ENCODE results near the gene RAB9B.

Gene RAB9B

DNA sequence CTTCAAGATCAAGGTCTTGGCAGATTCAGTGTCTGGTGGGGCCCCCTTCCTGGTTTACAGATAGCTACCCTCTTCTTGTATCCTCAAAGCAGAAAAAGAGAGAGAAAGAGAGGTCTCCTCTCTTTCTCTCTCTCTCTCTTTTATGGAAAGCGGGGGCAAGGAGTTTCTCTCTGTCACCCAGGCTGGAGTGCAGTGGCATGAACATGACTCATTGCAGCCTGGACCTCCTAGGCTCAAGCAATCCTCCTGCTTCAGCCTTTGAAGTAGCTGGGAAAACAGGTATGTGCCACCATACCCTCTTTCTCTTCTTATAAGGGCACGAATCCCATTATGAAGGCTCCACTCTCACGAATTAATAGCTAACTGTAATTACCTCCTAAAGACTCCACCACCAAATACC lies 20.2 kb downstream of the RAB9B start:
- Histone ChIP-seq H3K4me3 (ENCODE audit: low read depth, low read length) (no peak overlapping the region), H3K27ac (ENCODE audit: low read depth, low read length) (no peak overlapping the region), H3K36me3 (ENCODE audit: control insufficient read depth, insufficient read depth, low read length) (no peaks in the 10 kb centered on the region), H3K4me1 (ENCODE audit: control insufficient read depth, insufficient read depth, low read length) (peaks cover 15% of the 10 kb centered on the region; the same call in 1 of the 2 replicates), H3K9me3 (ENCODE audit: control insufficient read depth, insufficient read depth, low read depth, low read length) (no peaks in the 10 kb centered on the region), H3K27me3 (ENCODE audit: control insufficient read depth, insufficient read depth, low read length) (peaks cover 18% of the 10 kb centered on the region; the same call in 1 of the 2 replicates), H3K9ac (ENCODE audit: low read length) (no peak overlapping the region)

DNA sequence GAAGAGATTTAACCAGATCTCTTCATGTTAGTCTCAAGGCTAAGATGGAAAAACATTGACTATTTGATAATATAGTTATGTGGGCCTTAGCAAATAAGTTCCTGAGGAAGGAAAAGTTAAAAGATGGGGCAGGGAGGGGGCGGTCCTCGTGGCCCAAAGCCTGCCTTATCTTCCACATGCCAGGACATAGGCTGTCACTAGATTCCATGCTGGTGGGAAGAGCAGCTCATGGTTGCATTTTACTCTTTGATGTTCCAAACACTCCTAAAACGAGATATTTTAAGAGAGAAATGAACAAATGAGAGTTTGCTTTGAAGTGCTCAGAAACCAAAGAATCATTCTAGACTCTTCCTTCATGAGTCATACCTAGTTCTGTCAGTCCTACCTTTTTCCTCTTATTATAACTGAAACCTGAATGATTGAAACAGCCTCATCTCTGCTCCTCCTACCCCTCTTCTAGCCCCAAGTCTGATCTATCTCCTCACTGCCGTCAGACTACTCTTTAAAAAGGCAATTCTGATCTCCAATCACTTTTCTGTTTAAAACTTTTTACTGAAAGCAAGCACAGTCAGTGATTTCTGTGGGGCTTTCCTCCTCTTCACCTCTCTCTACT lies 25.1 kb downstream of the RAB9B start:
- peaks cover 11% of the 10 kb centered on the region; the same call in 1 of the 2 replicates for H3K4me1 ChIP-seq (ENCODE audit: control insufficient read depth, insufficient read depth, low read length)
- H3K9ac ChIP-seq (ENCODE audit: low read length) = no peak overlapping the region
- no peaks in the 10 kb centered on the region for H3K36me3 ChIP-seq (ENCODE audit: control insufficient read depth, insufficient read depth, low read length)
- H3K27ac ChIP-seq (ENCODE audit: low read depth, low read length) = no peak overlapping the region
- H3K4me3 ChIP-seq (ENCODE audit: low read depth, low read length) = no peak overlapping the region
- peaks cover 29% of the 10 kb centered on the region; the same call in 1 of the 2 replicates for H3K27me3 ChIP-seq (ENCODE audit: control insufficient read depth, insufficient read depth, low read length)
- H3K9me3 ChIP-seq (ENCODE audit: control insufficient read depth, insufficient read depth, low read depth, low read length) = no peaks in the 10 kb centered on the region

DNA sequence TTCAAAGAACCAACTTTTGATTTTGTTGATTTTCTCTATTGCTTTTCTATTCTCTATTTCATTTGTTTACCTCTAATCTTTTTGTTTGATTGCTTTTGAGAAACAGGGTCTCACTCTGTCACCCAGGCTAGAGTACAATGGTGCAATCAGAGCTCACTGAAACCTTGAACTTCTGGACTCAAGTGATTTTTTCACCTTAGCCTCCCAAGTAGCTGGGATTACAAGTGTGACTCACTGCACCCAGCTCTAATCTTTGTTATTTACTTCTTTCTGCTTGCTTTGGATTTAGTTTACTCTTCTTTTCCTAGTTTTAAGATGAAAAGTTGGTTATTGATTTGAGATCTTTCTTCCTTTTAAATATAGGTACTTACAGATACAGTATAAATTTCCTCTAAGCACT lies 26.2 kb downstream of the RAB9B start:
- no peak overlapping the region for H3K27ac ChIP-seq (ENCODE audit: low read depth, low read length)
- peaks cover 29% of the 10 kb centered on the region; the same call in 1 of the 2 replicates for H3K27me3 ChIP-seq (ENCODE audit: control insufficient read depth, insufficient read depth, low read length)

GRCh38 chrX:103800318-103800717 lies 31.7 kb downstream of the RAB9B start:
- H3K4me3 ChIP-seq (ENCODE audit: low read depth, low read length) = no peak overlapping the region
- no peaks in the 10 kb centered on the region for H3K9me3 ChIP-seq (ENCODE audit: control insufficient read depth, insufficient read depth, low read depth, low read length)
- H3K27ac ChIP-seq (ENCODE audit: low read depth, low read length) = no peak overlapping the region

More for the DNA sequence above, 26.2 kb downstream of the RAB9B start:
- Histone ChIP-seq H3K4me3 (ENCODE audit: low read depth, low read length) (no peak overlapping the region), H3K36me3 (ENCODE audit: control insufficient read depth, insufficient read depth, low read length) (no peaks in the 10 kb centered on the region), H3K9ac (ENCODE audit: low read length) (no peak overlapping the region), H3K4me1 (ENCODE audit: control insufficient read depth, insufficient read depth, low read length) (peaks cover 8% of the 10 kb centered on the region; the same call in 1 of the 2 replicates), H3K9me3 (ENCODE audit: control insufficient read depth, insufficient read depth, low read depth, low read length) (no peaks in the 10 kb centered on the region)

GRCh38 chrX:103797691-103798090 lies 34.4 kb downstream of the RAB9B start:
- Histone ChIP-seq H3K4me3 (ENCODE audit: low read depth, low read length) (no peak overlapping the region), H3K27ac (ENCODE audit: low read depth, low read length) (no peak overlapping the region), H3K4me1 (ENCODE audit: control insufficient read depth, insufficient read depth, low read length) (no peaks in the 10 kb centered on the region; the same call in 1 of the 2 replicates), H3K36me3 (ENCODE audit: control insufficient read depth, insufficient read depth, low read length) (no peaks in the 10 kb centered on the region), H3K9me3 (ENCODE audit: control insufficient read depth, insufficient read depth, low read depth, low read length) (no peaks in the 10 kb centered on the region), H3K27me3 (ENCODE audit: control insufficient read depth, insufficient read depth, low read length) (peaks cover 28% of the 10 kb centered on the region; the same call in 1 of the 2 replicates), H3K9ac (ENCODE audit: low read length) (no peak overlapping the region)

More at GRCh38 chrX:103800318-103800717, 31.7 kb downstream of the RAB9B start:
- H3K9ac ChIP-seq (ENCODE audit: low read length) = no peak overlapping the region
- no peaks in the 10 kb centered on the region for H3K4me1 ChIP-seq (ENCODE audit: control insufficient read depth, insufficient read depth, low read length)
- no peaks in the 10 kb centered on the region for H3K36me3 ChIP-seq (ENCODE audit: control insufficient read depth, insufficient read depth, low read length)
- H3K27me3 ChIP-seq (ENCODE audit: control insufficient read depth, insufficient read depth, low read length) = peaks cover 36% of the 10 kb centered on the region; the same call in 1 of the 2 replicates

- Histone ChIP-seq H3K4me1 (ENCODE audit: control insufficient read depth, insufficient read depth, low read length) (peaks cover 5% of the 10 kb centered on the region; the same call in 1 of the 2 replicates), H3K36me3 (ENCODE audit: control insufficient read depth, insufficient read depth, low read length) (peaks cover 30% of the 10 kb centered on the region), H3K9ac (ENCODE audit: low read length) (no peak overlapping the region), H3K27ac (ENCODE audit: low read depth, low read length) (no peak overlapping the region), H3K27me3 (ENCODE audit: control insufficient read depth, insufficient read depth, low read length) (peaks cover 12% of the 10 kb centered on the region; the same call in 1 of the 2 replicates), H3K4me3 (ENCODE audit: low read depth, low read length) (no peak overlapping the region), H3K9me3 (ENCODE audit: control insufficient read depth, insufficient read depth, low read depth, low read length) (no peaks in the 10 kb centered on the region)
Observed at GRCh38 chrX:103794119-103794518, 37.9 kb downstream of the RAB9B start.

- Histone ChIP-seq H3K9ac (ENCODE audit: low read length) (no peak overlapping the region), H3K4me1 (ENCODE audit: control insufficient read depth, insufficient read depth, low read length) (peaks cover 5% of the 10 kb centered on the region; the same call in 1 of the 2 replicates), H3K4me3 (ENCODE audit: low read depth, low read length) (no peak overlapping the region), H3K36me3 (ENCODE audit: control insufficient read depth, insufficient read depth, low read length) (peaks cover 35% of the 10 kb centered on the region), H3K27ac (ENCODE audit: low read depth, low read length) (no peak overlapping the region), H3K27me3 (ENCODE audit: control insufficient read depth, insufficient read depth, low read length) (peaks cover 14% of the 10 kb centered on the region; the same call in 1 of the 2 replicates), H3K9me3 (ENCODE audit: control insufficient read depth, insufficient read depth, low read depth, low read length) (no peaks in the 10 kb centered on the region)
Observed at GRCh38 chrX:103793545-103793940, 38.5 kb downstream of the RAB9B start.

GRCh38 chrX:103792916-103793544 lies 39.0 kb downstream of the RAB9B start:
- Histone ChIP-seq H3K27me3 (ENCODE audit: control insufficient read depth, insufficient read depth, low read length) (peaks cover 19% of the 10 kb centered on the region; the same call in 1 of the 2 replicates), H3K4me3 (ENCODE audit: low read depth, low read length) (no peak overlapping the region), H3K9me3 (ENCODE audit: control insufficient read depth, insufficient read depth, low read depth, low read length) (no peaks in the 10 kb centered on the region), H3K4me1 (ENCODE audit: control insufficient read depth, insufficient read depth, low read length) (peaks cover 5% of the 10 kb centered on the region; the same call in 1 of the 2 replicates), H3K9ac (ENCODE audit: low read length) (no peak overlapping the region), H3K36me3 (ENCODE audit: control insufficient read depth, insufficient read depth, low read length) (peaks cover 40% of the 10 kb centered on the region), H3K27ac (ENCODE audit: low read depth, low read length) (no peak overlapping the region)

- H3K36me3 ChIP-seq (ENCODE audit: control insufficient read depth, insufficient read depth, low read length) = peaks cover 51% of the 10 kb centered on the region
- H3K4me1 ChIP-seq (ENCODE audit: control insufficient read depth, insufficient read depth, low read length) = peaks cover 5% of the 10 kb centered on the region; the same call in 1 of the 2 replicates
- H3K27ac ChIP-seq (ENCODE audit: low read depth, low read length) = no peak overlapping the region
- H3K9ac ChIP-seq (ENCODE audit: low read length) = no peak overlapping the region
- peaks cover 19% of the 10 kb centered on the region; the same call in 1 of the 2 replicates for H3K27me3 ChIP-seq (ENCODE audit: control insufficient read depth, insufficient read depth, low read length)
- no peaks in the 10 kb centered on the region for H3K9me3 ChIP-seq (ENCODE audit: control insufficient read depth, insufficient read depth, low read depth, low read length)
- H3K4me3 ChIP-seq (ENCODE audit: low read depth, low read length) = no peak overlapping the region
Observed at GRCh38 chrX:103791826-103792485, 40.1 kb downstream of the RAB9B start.

GRCh38 chrX:103791228-103791627 lies 40.8 kb downstream of the RAB9B start:
- H3K4me3 ChIP-seq (ENCODE audit: low read depth, low read length) = no peak overlapping the region
- peaks cover 5% of the 10 kb centered on the region; the same call in 1 of the 2 replicates for H3K4me1 ChIP-seq (ENCODE audit: control insufficient read depth, insufficient read depth, low read length)
- H3K9ac ChIP-seq (ENCODE audit: low read length) = no peak overlapping the region
- no peak overlapping the region for H3K27ac ChIP-seq (ENCODE audit: low read depth, low read length)
- peaks cover 58% of the 10 kb centered on the region for H3K36me3 ChIP-seq (ENCODE audit: control insufficient read depth, insufficient read depth, low read length)
- H3K27me3 ChIP-seq (ENCODE audit: control insufficient read depth, insufficient read depth, low read length) = peaks cover 16% of the 10 kb centered on the region; the same call in 1 of the 2 replicates
- no peaks in the 10 kb centered on the region for H3K9me3 ChIP-seq (ENCODE audit: control insufficient read depth, insufficient read depth, low read depth, low read length)
